G401.6 (cell line): Measurements from ENCODE around the gene REPS2.

Experiments
- FAIRE-seq: peaks from 2 replicates; lab custom pipeline; 2012; peaks lifted over from hg19 to GRCh38; lab: Jason Lieb, UNC

Gene REPS2

GRCh38 chrX:17005712-17006368 is 59.4 kb downstream of the REPS2 start:
- no peak for FAIRE-seq

GRCh38 chrX:17007134-17007768 is 60.8 kb downstream of the REPS2 start:
- no peak for FAIRE-seq

- FAIRE-seq: no peak
Measured at GRCh38 chrX:17009856-17010625, 63.6 kb downstream of the REPS2 start.

GRCh38 chrX:17012465-17012864 is 66.0 kb downstream of the REPS2 start:
- no peak for FAIRE-seq

GRCh38 chrX:17014216-17014615 is 67.8 kb downstream of the REPS2 start:
- no peak for FAIRE-seq

- no peak for FAIRE-seq
Measured at GRCh38 chrX:17017134-17017533, 70.7 kb downstream of the REPS2 start.

- FAIRE-seq: no peak
Measured at GRCh38 chrX:17020356-17020755, 73.9 kb downstream of the REPS2 start.

GRCh38 chrX:17020851-17021821 is 74.7 kb downstream of the REPS2 start:
- FAIRE-seq: no peak

- FAIRE-seq: no peak
Measured at GRCh38 chrX:17021851-17022604, 75.6 kb downstream of the REPS2 start.

- no peak for FAIRE-seq
Measured at GRCh38 chrX:17023661-17024060, 77.2 kb downstream of the REPS2 start.

GRCh38 chrX:17024886-17025285 is 78.4 kb downstream of the REPS2 start:
- no peak for FAIRE-seq

GRCh38 chrX:17025621-17026302 is 79.3 kb downstream of the REPS2 start:
- no peak for FAIRE-seq

GRCh38 chrX:17027931-17028330 is 81.5 kb downstream of the REPS2 start:
- FAIRE-seq: no peak

GRCh38 chrX:17028356-17028755 is 81.9 kb downstream of the REPS2 start:
- FAIRE-seq: no peak

- FAIRE-seq: no peak
Measured at GRCh38 chrX:17030092-17030491, 83.6 kb downstream of the REPS2 start.

GRCh38 chrX:17030580-17031270 is 84.3 kb downstream of the REPS2 start:
- no peak for FAIRE-seq

GRCh38 chrX:17031827-17032226 is 85.4 kb downstream of the REPS2 start:
- FAIRE-seq: no peak

GRCh38 chrX:17032351-17032750 is 85.9 kb downstream of the REPS2 start:
- no peak for FAIRE-seq

- no peak for FAIRE-seq
Measured at GRCh38 chrX:17033225-17033624, 86.8 kb downstream of the REPS2 start.

- FAIRE-seq: no peak
Measured at GRCh38 chrX:17035111-17035510, 88.7 kb downstream of the REPS2 start.
